Measurements from ENCODE around the gene NEK7.

NEK7 gene

GRCh38 chr1:198267056-198267455, 110.3 kb downstream of the NEK7 start:
- H3K27me3 ChIP-seq = no peaks in the 10 kb centered on the region
- no peaks in the 10 kb centered on the region for H3K4me1 ChIP-seq (ENCODE audit: control insufficient read depth in 1 of 2, insufficient read depth in 1 of 2, low read depth in 1 of 2, low read length in 1 of 2)
- no peak overlapping the region for H3K4me3 ChIP-seq (ENCODE audit: low read depth in 1 of 2, low read length in 1 of 2)
- TF ChIP-seq CTCF (IDR thresholded peaks at IDR 0.05) = no peak
- no peak overlapping the region for H3K27ac ChIP-seq
- no peaks in the 10 kb centered on the region for H3K9me3 ChIP-seq
- no peaks in the 10 kb centered on the region for H3K36me3 ChIP-seq

GRCh38 chr1:198267921-198268320, 111.1 kb downstream of the NEK7 start:
- Histone ChIP-seq H3K9me3 (no peaks in the 10 kb centered on the region), H3K27me3 (no peaks in the 10 kb centered on the region), H3K27ac (no peak overlapping the region), H3K4me1 (ENCODE audit: control insufficient read depth in 1 of 2, insufficient read depth in 1 of 2, low read depth in 1 of 2, low read length in 1 of 2) (no peaks in the 10 kb centered on the region), H3K36me3 (no peaks in the 10 kb centered on the region), H3K4me3 (ENCODE audit: low read depth in 1 of 2, low read length in 1 of 2) (no peak overlapping the region)
- TF ChIP-seq CTCF (IDR thresholded peaks at IDR 0.05) = no peak

DNA sequence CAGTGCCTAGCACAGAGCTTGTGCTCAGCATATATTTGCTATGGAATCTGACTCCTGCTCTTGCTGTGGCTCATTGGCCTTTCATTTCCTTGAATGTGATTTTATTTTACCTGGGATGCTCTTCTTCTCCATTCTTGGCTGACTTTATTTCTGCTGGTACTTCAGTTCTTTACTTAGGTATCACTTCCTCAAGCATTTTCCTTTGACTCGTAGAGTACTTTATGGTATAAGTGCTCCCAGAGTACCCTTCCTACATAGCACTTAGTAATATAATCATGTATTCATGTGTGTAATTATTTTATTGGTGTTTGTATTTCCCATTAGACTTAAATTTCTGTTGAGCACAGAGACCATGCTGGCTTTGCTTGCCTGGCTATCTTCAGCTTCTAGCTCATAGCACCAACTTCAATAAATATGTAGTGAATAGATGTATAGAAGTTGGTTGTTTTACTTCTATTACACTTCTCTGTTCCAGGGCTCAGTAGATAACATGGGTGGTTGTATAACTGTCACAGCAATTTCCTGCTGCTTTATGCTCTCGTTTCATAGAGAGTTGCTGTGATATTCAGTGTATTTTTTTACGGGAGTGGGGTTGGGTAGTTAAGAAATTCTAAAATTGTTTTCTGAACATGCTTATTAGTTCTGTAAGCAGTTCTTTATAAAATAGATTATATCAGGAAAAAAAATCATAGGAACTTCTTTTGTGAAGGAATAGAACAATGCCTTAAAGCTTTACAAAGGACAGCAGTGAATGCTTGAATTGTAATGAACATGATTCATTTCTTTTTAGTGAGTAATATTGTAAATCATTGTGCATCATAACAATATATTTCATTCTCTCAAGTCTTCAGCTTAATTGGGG, 112.2 kb downstream of the NEK7 start:
- H3K27me3 ChIP-seq = no peaks in the 10 kb centered on the region
- H3K36me3 ChIP-seq = no peaks in the 10 kb centered on the region
- H3K9me3 ChIP-seq = no peaks in the 10 kb centered on the region
- TF ChIP-seq CTCF (IDR thresholded peaks at IDR 0.05) = no peak
- no peaks in the 10 kb centered on the region for H3K4me1 ChIP-seq (ENCODE audit: control insufficient read depth in 1 of 2, insufficient read depth in 1 of 2, low read depth in 1 of 2, low read length in 1 of 2)
- no peak overlapping the region for H3K4me3 ChIP-seq (ENCODE audit: low read depth in 1 of 2, low read length in 1 of 2)
- H3K27ac ChIP-seq = no peak overlapping the region

DNA sequence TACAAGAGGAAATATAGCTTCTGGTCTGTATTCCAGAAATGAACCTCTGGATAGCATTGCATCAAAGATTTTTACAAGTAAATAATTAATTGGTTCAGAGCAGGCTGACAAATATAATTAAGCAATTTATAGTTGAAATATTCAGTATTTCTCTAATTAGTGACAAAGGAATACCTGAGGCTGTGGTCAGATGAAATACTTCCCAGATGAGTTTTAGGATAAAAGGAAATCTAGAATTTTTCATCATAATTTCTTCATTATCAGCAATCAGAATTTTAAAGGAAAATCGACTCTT, 112.8 kb downstream of the NEK7 start:
- H3K27ac ChIP-seq = no peak overlapping the region
- no peaks in the 10 kb centered on the region for H3K36me3 ChIP-seq
- no peaks in the 10 kb centered on the region for H3K4me1 ChIP-seq (ENCODE audit: control insufficient read depth in 1 of 2, insufficient read depth in 1 of 2, low read depth in 1 of 2, low read length in 1 of 2)
- no peaks in the 10 kb centered on the region for H3K27me3 ChIP-seq
- no peak for TF ChIP-seq CTCF (IDR thresholded peaks at IDR 0.05)
- no peaks in the 10 kb centered on the region for H3K9me3 ChIP-seq
- H3K4me3 ChIP-seq (ENCODE audit: low read depth in 1 of 2, low read length in 1 of 2) = no peak overlapping the region

- Histone ChIP-seq H3K27me3 (no peaks in the 10 kb centered on the region), H3K27ac (no peak overlapping the region), H3K36me3 (no peaks in the 10 kb centered on the region), H3K4me3 (ENCODE audit: low read depth in 1 of 2, low read length in 1 of 2) (no peak overlapping the region), H3K4me1 (ENCODE audit: control insufficient read depth in 1 of 2, insufficient read depth in 1 of 2, low read depth in 1 of 2, low read length in 1 of 2) (no peaks in the 10 kb centered on the region), H3K9me3 (no peaks in the 10 kb centered on the region)
- TF ChIP-seq CTCF (IDR thresholded peaks at IDR 0.05) = no peak
Observed at GRCh38 chr1:198270273-198270828, 113.6 kb downstream of the NEK7 start.
